Activated CD8-positive, alpha-beta memory T cell treated with anti-CD3 and anti-CD28 coated beads for 24 hours (primary cell): ENCODE measurements around the gene GRIP2.

Experiments used
- DNase-seq: peaks from one replicate; pipeline ENCODE4 v3.0.0-alpha.2; 2020

Gene GRIP2

DNA sequence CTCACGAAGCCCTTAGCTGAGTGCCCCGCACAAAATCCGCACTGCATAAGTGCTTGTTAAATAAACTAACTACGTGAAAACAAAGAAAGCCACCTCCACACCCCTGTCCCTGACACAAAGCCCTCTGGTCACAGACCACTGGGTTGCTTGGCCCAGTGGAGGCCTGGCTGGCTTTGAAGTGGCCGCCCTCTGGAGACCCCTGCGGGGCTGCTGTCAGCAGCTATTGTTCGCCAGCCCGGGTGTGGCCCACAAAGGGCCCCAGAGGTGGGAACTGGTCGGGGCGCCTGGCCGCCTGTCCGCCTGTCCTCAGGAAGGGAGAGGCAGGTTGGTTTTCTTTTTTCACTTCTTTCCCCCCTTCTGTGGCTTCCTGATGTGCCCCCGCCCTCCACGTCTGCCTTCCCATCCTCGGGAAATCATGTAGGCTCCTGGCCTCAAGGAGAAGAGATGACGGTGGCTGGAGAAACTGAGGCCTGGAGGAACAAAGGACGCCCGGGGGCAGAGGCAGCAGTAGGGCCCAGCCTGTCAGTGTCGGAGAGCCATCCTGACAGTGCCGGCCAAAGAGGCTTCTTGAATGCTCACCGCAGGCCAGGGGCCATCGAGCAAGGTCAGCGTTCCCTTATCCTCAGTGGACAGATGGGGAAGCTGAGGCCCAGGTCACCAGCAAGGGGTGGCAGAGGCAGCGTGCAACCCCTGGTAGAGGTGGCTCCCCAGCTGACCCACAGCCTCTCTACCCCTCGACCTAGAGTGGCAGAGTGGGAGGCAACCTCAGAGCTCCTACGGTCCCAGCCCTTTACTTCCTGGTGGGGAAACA is 76.6 kb downstream of the GRIP2 start:
- no peak for DNase-seq

DNA sequence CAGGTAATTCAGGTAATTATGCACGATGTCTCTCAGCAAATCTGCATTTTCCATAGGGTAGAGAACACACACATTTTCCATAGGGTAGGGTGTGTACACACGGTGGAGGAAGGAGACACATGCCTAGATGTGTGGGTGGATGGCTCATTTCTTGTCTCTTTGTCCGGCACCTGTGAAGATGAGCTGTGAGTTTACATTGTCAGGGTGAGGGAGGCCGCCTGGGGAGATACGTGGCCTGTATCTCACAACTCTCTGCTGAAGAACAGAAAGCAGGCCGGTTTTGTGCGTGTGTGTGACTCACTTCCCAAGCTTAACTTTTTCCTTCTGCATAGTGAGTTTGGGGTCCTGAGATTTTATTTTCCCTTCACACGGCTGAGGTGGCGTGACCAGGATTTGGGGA is 77.4 kb downstream of the GRIP2 start:
- DNase-seq = no peak

DNA sequence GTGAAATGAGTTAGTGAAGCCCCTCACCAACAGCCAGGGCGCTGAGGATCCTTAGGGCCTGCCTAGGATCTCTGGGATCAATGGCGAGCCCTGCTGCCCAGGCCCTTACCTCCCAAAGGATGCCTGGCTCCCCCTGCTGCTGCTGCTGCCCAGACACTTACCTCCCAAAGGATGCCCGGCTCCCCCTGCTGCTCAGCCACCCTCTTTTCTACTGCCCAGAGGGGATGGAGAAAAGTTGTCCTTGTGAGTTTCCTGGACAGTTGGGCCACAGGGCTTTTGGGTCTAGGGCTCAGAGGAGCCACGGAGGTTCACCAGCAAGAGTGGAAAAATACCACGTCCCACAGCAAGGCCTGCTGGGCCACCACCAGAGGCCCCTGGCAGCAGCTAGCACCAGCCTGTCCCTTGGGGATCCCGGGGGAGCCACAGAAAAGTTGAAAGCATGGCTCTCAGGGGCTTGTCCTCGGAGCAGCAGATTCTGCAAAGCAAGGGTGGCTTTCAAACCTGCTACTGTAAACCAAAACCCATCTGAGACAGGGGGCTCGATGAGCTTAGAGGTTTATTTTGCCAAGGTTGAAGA is 78.3 kb downstream of the GRIP2 start:
- DNase-seq = no peak

DNA sequence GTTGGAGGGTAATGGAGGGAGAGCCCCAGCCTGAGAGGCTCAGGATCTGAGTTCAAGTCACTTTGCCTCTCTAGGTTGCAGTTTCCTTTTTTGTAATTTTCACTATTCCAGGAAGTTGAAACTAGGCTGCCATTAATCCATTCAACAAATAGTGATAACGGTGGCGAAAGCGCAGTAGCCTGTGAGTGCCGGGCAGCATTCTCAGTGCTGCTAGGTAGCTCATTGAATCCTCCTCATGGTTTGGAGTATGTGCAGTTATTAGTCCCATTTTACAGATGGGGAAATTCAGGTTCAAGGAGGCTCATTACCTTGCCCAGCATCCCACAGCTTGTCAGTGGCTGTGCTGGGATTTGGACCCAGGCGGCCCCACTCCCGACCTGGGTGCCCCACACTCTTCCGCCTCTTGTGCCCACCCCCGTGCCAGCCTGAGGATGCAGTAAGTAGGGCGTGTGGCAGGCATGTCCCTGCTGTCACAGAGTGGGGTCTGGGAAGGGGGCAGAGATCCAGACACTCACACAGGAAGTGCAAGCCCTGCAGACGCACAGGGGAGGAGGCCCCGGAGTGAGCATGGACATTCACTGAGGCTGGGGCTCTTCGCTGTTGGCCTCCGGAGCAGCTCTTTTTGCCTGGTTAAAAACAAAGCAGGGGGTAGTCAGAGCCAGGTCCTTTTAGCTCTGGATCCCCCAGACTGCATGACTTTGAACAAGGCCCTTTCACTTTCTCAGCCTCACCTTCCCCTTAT is 79.0 kb downstream of the GRIP2 start:
- DNase-seq = no peak

DNA sequence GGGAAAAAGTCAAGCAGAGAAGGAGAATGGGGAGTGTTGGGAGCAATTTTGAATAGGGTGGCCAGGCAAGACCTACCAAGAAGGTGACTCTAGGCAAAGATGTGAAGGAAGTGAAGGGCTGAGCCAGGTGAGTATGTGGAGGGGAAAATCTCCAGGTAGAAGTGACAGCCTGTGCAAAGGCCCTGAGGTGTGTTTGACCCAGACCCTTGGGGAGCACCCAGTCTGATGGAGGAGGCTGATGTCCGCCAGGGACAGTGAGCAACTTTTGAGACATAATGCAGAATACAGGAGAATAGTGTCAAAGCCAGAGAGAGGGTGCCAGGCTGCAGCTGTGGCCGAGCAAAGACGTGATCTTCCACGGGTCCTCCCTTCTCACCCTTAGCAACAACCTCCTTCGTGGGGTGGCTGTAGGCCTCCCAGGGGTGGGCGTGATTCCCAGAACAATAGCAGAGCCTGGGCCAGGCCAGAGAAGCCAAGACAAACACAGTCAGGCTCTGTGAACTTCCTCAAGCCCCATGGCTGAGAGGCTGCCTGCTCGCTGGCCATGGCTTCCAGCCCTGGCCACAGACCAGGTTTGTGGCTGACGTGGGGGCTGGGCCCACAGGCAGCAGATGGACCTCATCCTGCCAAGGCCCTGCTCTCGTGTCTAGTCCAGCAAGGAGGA is 79.7 kb downstream of the GRIP2 start:
- no peak for DNase-seq

DNA sequence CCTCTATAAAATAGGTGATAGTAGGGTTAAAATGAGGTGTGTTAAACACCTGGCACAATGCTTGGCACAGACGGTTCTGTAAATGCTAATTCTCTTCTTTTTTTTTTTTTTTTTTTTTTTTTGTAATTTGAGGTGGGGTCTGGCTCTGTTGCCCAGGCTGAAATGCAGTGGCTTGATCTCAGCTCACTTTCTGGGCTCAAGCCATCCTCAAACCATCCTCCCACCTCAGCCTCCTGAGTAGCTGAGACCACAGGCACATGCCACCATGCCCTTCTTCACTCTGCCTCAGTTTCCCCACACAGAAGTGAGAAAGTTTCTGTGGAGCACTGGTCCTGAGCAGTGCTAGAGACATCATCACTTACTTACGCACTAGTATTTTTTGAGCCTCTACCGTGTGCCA is 80.4 kb downstream of the GRIP2 start:
- DNase-seq = no peak

DNA sequence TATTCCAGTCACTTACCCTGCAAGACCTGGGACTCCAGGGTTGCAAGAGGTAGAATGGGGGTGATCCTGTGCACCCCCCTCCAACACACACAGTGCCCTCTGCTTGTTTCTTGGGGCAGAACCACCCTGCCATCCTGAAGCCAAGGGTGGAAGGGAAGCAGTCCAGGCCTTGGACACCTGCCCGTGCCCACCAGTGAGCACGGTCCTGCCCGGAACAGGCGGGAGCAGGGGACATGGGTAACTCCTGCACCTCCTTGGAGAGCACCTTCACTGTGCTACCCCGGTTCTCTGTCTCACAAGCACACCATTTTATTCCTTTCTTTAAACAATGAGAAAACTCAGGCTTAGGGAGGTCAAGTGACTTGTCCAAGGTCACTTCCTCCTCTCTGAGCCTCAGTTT is 80.8 kb downstream of the GRIP2 start:
- DNase-seq = no peak

DNA sequence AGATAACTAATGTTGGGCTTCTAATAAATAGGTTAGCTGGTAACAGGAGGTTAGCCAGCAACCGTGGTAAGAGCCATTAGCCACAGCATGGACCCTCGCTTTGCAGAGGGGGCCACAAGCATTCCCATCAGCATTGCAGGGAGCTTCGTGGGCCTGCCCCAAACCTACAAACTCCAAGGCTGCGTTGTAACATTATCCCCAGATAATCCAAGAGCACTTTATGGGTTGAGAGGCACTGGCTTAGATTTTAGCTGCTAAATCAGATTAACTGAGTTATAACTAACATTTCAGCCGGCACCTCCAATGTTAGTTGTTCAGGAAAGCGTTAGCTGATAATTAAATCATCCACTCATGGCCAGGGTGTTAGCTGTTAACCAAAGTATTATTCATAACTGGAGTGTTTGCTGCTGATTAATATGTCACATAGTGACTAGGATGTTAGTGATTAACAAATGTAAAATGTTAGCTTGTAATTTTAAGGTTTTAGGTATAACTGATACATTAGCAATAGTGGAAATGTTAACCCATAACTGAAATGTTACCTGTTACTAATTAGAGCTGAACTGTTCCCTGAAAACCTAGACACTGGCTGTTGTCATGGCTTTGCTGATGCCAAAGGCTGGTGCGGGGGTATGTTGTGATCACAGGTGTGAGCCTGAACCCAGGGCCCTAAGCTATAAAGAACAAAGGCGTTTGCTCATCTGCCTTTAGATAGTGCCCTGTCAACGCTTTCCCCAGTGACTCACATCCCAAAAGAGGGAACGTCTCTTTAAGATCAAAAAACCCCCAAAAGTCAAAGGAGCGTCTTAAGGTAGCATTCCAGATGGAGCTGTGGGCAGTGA is 81.5 kb downstream of the GRIP2 start:
- no peak for DNase-seq

DNA sequence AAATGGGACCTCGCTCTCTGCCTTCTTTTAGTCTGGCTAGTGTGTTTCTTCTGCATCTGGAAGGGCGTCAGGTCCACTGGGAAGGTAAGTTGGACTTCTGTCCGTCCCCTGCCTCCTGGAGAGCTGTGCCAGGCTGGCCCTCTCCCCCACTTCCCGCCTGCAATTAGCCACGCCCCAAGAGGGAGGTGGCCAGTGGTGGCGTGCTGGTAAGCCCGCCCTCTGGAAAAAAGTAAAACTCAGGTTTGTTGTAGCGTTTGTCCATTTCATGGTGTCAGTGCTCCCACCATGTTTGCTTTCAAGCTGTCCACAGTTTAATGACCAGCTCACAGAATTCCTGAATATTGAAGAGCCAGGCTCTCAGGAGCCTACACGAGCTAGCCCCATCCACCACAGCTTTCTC is 82.1 kb downstream of the GRIP2 start:
- DNase-seq = no peak

DNA sequence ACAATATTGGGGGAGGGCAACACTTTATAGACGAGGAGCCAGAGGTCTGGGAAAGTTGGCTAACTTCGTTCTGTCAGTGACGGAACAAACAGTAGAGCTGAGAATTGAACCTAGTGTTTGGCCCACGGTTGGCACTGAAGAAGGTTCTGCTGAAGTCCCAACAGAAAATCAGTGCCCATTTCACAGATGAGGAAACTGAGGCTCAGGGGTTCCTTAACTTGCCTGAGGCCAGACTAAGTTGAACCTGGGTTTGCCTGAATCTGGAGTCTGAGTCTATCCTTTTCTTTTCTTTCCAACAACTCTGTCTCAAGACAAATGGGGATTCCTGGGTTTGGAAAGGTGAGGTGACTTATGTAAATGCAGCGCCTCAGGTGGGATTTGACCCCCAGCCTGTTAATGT is 82.7 kb downstream of the GRIP2 start:
- DNase-seq = no peak

DNA sequence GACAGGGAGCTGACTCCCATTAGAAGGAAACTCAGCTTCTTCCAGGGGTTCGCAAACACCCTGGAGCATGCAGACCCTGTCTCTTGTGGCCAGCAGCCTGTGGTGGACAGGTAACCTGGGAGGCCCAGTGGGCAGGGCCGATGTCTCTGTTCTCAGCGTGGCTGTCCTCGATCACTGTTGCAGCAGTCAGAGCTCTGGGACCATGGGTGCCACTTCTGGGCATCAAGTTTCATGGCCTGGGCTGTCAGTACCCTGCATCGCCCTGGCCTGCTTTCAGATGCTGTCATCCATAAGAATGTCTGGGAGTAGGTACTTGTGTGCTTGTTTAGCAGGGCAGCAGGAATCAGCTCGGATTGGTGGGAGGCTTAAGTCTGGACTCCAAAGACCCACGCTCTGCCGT is 83.3 kb downstream of the GRIP2 start:
- DNase-seq = no peak

DNA sequence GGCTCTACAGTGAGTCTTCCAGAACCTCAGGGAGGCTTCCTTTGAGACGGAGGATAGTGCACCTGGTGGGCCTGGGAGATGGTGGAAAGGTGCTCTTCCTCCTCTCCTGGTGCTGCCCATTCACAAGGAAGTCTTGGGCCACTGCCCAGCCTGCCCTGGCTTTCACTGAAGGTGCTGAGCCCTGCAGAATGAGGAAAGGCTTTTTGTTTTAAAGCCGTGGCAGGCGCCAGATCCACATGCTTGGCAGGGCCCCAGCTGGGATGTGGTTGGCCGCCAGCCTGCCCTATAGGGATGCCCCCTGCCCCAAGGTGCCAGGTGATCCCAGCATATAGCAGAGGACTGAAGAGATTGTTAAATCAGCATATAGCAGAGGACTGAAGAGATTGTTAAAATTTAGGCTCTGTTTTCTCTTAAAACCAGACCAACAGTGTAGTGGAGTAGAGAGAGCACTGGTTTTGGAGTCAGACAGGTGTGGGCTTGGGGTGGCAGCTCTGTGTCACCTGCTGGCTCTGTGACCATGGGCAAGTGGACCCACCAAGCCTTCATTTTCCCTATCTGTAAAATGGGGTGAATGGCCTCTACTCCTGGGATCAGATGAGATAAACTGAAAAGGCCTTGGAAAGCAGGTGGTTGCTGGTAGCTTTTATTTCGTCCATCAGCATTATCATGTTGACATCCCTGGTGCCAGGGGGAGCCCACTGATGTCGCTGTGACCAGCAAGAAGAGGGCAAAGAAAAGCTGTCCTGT is 84.4 kb downstream of the GRIP2 start:
- DNase-seq = no peak

DNA sequence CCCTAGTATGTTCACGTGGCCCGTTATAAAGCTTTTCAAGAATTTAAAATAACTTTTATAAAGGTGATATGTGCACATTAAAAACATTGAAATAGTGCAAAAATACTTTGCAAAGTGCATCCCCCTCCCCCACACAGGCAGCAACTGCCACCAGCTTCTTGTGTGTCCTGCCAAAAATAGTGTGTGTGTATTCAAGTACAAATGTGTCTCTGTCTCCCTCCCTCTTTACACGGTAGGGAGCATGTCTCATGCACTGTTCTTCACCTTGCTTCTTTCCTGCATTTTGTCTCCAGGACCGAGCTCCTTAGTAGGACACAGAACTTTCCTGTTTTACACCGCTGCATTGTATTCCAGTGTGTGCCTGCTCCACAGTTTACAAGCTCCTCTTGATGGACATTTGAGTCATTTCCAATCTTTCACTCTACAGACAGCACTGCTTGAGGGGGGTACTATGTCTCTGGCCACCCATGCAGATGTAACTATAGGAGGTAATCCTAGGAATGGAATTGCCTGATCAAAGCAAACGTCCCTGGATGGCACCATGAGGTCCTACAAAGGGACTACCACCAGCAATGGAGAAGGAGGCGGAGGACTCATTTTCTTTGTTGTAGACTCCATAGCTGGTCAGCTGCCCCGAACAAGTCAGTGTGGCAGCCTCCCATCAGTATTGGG is 85.4 kb downstream of the GRIP2 start:
- DNase-seq = no peak

DNA sequence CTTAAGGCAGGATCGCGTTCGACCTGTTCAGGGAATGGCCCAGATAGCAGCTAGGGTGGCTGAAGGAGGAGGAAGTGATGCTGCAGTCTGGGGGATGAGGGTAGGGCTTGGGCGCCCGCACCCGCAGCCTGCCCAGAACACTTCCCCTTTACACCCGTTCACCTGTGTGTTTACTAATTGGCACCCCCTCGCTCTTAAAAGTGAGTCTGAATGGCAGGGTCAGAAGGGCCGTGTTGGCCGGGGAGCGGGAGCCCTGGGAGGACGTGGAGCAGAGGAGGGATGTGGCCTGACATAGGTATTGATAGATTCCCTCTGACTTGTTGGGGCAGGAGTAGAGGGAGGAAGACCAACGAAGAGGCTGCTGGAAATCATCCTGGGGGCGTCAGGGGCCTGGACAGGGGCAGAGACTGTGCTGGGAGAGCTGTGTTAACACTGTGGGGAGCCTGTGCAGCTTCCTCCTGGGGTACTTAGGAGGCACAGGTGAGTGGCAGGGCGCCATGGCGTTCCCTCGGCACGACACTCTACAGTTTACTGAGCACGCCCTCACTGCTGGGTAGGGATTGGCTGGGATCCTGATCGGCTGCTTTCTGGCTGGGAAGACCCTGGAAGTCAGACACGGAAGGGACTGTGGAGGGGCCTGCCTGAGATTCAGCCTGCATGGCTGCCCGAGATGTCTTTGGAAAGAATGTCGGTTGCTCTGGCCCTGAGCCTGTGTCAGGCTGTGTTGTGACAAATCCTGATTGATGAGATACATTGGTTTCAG is 86.1 kb downstream of the GRIP2 start:
- no peak for DNase-seq

DNA sequence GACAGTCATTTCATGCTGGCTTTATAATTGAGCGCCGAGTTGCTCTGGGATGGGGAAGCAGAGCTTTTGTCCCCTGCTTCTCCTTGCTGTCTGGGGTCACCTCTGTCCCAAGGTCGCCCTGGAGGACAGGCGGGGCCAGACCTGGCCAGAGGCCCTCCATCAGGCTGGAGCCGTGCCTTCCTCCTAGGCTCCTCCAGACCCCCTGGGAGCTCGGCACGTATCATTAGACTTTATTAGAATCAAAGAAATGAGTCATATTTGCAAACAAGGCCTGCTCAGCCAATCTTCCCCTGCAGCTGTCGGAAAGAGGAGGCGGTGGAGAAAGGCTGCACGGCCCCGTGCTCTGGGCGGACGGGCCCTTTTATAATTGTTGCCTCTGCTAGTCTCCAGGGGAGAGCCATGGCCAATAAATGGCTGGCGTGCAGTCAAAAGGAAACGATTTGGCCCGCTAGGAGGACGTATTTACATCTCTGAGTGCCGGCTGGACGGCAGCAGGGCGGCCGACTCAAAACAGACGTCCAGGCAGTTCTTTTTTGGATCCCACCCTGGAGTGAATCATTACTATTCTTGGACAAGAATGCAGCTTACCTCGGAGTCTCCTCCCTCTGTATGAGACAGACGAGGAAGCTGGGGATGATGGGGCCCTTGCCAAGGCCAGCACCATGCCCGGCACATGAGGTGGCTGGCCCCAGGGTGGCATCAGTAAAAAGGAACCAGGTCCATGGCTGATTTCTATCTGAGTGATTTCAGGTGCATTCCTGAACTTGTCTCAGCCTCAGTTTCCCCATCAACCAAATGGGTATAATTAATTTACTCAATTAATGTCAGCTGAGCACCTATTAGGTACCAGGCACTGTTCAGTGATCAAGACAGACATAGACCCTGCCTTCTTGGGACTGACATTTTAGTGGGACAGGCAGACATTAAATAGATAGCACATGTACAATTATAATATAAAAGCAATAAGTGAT is 87.1 kb downstream of the GRIP2 start:
- DNase-seq = no peak

DNA sequence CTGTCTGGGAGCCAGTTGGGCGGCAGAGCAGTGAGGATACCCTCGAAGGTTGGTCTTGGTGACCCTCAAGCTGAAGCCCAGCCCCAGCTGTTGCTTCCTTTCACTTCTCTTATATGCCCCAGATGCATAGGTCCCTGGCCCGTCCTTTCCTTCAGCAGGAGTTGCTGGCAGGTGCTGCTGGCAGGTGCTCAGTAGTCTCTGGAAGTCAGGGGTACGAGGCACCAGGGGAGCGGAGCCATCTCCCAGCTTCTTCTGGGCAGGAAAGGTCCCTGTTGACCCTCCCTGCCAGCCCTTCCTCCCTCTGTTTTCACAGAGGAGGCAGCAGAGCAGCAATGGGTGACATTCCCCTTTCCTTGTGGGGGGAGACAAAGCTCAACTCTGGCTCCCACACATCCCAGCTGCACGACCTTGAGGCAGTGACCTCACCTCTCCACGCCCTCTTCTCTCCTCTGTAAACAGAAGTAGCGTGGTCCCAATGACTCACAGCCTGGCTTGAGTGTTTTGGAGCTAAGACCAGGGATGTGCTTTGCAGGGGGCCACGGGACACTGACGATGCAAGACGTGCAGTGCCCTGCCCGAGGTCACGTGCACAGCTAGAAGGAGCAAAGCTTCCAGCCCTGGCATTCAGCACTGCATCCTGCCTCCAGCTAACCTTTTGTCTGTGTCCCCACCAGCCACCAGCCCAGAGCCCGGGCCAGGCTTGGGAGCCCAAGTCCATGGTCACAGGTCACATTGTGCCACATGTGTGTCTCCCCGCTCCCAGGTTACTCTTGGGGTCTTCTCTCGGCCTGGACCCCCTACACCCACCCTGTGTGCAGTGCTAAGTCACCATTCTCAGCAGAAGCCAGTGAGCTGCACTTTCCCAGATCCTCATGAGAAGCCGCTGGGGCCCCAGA is 88.0 kb downstream of the GRIP2 start:
- DNase-seq = no peak

DNA sequence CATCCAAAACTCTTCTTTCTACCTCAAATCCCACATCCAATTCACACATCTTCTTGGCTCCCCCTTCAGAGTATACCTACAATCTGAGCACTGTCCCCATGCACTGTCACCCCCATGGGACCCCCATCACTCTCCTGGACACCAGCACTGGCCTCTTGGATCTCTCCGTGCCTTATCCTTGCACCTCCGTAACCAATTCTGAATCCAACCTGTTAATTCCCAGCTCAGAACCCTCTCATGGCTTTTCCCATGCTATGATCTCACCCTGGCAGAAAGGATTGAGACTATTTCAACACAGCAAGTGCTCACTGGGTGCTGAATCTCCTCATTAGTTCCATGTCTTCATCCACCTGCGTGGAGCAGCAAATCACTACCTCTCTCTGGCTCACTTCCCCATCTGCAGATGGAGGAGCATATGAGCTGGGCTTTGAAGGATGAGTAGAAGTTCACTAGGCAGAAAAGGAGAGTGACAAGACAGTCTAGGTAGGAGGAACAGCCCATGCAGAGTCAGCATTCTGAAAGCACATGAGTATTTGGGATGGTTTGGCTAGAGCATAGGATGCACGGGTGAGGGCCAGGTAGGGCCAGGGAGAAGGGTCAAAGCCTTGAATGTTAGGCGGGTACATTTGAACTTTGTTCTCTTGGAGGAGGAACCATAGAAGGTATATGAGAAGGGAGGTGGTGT is 89.1 kb downstream of the GRIP2 start:
- no peak for DNase-seq

DNA sequence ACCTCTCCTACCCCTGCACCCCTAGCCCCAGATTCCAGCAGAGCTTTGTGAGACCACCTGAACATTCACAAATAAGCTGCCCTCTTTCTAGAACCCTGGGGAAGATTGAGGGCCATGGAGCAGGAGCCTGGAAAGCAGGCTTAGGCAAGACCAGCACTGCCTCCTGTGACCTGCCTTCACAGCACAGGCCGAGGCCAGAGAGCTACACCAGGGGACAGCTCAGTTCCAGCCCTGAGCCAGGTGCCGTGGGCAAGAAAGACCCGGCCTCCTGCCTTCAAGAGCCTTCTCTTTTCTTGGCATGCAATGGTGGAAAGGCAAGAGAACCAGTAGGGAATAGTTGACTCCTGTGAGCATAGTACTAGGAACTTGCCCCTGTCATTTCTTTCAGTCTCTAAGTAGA is 89.6 kb downstream of the GRIP2 start:
- DNase-seq = no peak
